GM19099 (cell line): ENCODE measurements around the gene CLDN15.

Experiments
- POLR2A ChIP-seq: IDR thresholded peaks from 3 replicates; pipeline ENCODE4 v1.6.1; 2011; ENCODE audit warnings: low read depth; ENCODE audit not compliant: insufficient read length; ENCODE audit errors: extremely low read depth

The CLDN15 gene

GRCh38 chr7:101233907-101234547 is 3.6 kb downstream of the CLDN15 start:
- no peak for TF ChIP-seq POLR2A

GRCh38 chr7:101232141-101232850 is 5.3 kb downstream of the CLDN15 start:
- no peak for TF ChIP-seq POLR2A

GRCh38 chr7:101231644-101232043 is 6.0 kb downstream of the CLDN15 start:
- TF ChIP-seq POLR2A: no peak

- TF ChIP-seq POLR2A: no peak
These were observed 10.9 kb downstream of the CLDN15 start for GRCh38 chr7:101226721-101227120.

- no peak for TF ChIP-seq POLR2A
These were observed 12.0 kb downstream of the CLDN15 start for GRCh38 chr7:101225650-101226049.

- TF ChIP-seq POLR2A: no peak
These were observed 14.1 kb downstream of the CLDN15 start for GRCh38 chr7:101223528-101223927.

- no peak for TF ChIP-seq POLR2A
These were observed 15.2 kb downstream of the CLDN15 start for GRCh38 chr7:101222275-101222830.

GRCh38 chr7:101220295-101220694 is 17.3 kb downstream of the CLDN15 start:
- TF ChIP-seq POLR2A: no peak

GRCh38 chr7:101218236-101219125 is 19.1 kb downstream of the CLDN15 start:
- peak; percentile 44 for TF ChIP-seq POLR2A

GRCh38 chr7:101217388-101218235 is 20.0 kb downstream of the CLDN15 start, which contains the start of the genes PLOD3 and ZNHIT1:
Gene PLOD3 (minus strand): TSS chr7:101217581. CDS start chr7:101217274, 307 bp downstream.
Gene ZNHIT1 (plus strand): TSS chr7:101218165. CDS start chr7:101218196, 31 bp downstream.
- peak; percentile 48 for TF ChIP-seq POLR2A

GRCh38 chr7:101216860-101217387 is 20.7 kb downstream of the CLDN15 start:
- no peak for TF ChIP-seq POLR2A

- no peak for TF ChIP-seq POLR2A
These were observed 21.4 kb downstream of the CLDN15 start for GRCh38 chr7:101216001-101216859.

GRCh38 chr7:101212014-101212413 is 25.6 kb downstream of the CLDN15 start:
- TF ChIP-seq POLR2A: no peak

GRCh38 chr7:101211501-101211900 is 26.1 kb downstream of the CLDN15 start:
- no peak for TF ChIP-seq POLR2A

- TF ChIP-seq POLR2A: no peak
These were observed 27.5 kb downstream of the CLDN15 start for GRCh38 chr7:101210143-101210542.
